Muscle of leg (tissue), 11 donors: ENCODE measurements around the gene SLC6A20. TPM values are rescaled to one million over a fixed set of nuclear protein-coding genes. Genes with fewer than 3 reads are reported as not detected.
"Not testable (repeated sequence)": the region's sequence is repeated elsewhere in the genome, so short reads cannot be mapped to it uniquely, and the experiment has no call there.

Source experiments
- DNase-seq: peaks from one replicate; pipeline ENCODE4 v3.0.0; 2013
- H3K27ac ChIP-seq: one replicate; pipeline ENCODE4 v1.5.1; 2013; ENCODE audit warnings: mild to moderate bottlenecking, low read length, control low read depth
- H3K27me3 ChIP-seq: one replicate; pipeline ENCODE4 v1.6.1; 2013; ENCODE audit warnings: low read length; ENCODE audit not compliant: control insufficient read depth, insufficient read depth
- H3K36me3 ChIP-seq: one replicate; pipeline ENCODE4 v1.6.1; 2013; ENCODE audit warnings: low read length; ENCODE audit not compliant: control insufficient read depth, insufficient read depth
- H3K4me1 ChIP-seq: one replicate; pipeline ENCODE4 v1.6.1; 2013; ENCODE audit warnings: low read length; ENCODE audit not compliant: control insufficient read depth, insufficient read depth
- H3K4me3 ChIP-seq: one replicate; pipeline ENCODE4 v1.5.1; 2013; ENCODE audit warnings: low read length, control low read depth
- H3K9me3 ChIP-seq: replicated peaks from 2 replicates; pipeline ENCODE4 v1.6.1; 2013; ENCODE audit warnings: low read depth, low read length; ENCODE audit not compliant: control insufficient read depth
- WGBS: methylation state at CpG from one replicate; pipeline ENCODE4 v1.1.5; 2013; ENCODE audit warnings: missing lambda C conversion rate; ENCODE audit not compliant: insufficient coverage; 5-methylcytosine and 5-hydroxymethylcytosine counted together
- polyA plus RNA-seq, 8 donors: library from polyadenylated mRNA; unstranded; fragments of 120-200 nt; gene quantifications; one replicate each; pipeline versions ENCODE4 v1.2.1 to v1.2.3, GENCODE V29; 2013; ENCODE audit warnings: inconsistent platforms in 1 of 8, low replicate concordance in 1 of 8; ENCODE audit not compliant: insufficient read length in 8 of 8, insufficient read depth in 1 of 8
- total RNA-seq: library from RNA; stranded (reverse); fragments of 120-200 nt; gene quantifications from one replicate; pipeline ENCODE4 v1.2.4, GENCODE V29; 2013

Gene SLC6A20
- total and polyA plus RNA-seq, 9 donors, result 0.09 to 8.4 (median 0.28) TPM

DNA sequence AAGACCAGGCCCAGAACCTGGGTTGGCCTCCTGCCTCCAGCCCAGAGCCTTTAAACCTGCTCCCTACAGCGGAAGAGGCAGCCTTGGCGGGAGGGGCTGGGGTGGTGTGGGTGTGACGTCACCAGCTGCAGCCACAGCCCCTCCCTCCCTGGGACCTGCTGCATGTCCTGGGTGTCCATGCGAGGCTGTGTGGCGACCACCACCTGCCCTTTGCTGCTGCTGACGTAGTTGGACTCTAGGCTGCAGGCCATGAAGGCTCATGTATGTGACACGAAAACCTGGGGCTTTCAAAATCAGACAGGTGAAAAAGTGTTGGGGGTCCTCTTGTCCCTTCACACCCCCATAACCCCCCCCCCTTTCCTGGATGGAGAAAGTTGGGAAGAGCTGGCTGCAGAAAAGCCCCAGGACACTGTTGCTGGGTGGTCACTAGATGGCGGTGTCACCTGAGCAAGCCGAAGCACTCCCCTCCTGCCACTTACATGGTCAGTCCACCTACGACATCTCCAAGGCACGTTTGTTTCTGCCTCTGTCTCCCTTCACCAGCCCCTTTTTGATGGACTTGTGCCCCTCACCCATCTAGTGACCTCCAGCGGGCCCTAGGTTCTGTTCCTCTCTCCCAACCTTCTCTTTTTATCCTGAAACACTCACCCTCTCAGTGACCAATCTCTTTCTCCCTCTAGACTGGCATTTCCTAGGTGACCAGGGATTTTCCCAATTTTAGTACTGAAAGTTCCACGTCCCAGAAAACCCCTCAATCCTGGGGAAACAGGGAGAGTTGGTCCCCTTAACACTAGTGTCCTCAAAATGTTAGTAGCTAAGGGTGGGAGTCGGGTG lies 35.2 kb downstream of the SLC6A20 start:
- no peaks in the 10 kb centered on the region for H3K9me3 ChIP-seq
- H3K36me3 ChIP-seq, result no peaks in the 10 kb centered on the region
- H3K4me1 ChIP-seq, result no peaks in the 10 kb centered on the region
- peak; percentile 58 for DNase-seq
- no peak overlapping the region for H3K27ac ChIP-seq
- H3K27me3 ChIP-seq, result peaks cover 6% of the 10 kb centered on the region
- 22% methylated on average over 6 of the region's 14 CpGs for WGBS
- no peak overlapping the region for H3K4me3 ChIP-seq

DNA sequence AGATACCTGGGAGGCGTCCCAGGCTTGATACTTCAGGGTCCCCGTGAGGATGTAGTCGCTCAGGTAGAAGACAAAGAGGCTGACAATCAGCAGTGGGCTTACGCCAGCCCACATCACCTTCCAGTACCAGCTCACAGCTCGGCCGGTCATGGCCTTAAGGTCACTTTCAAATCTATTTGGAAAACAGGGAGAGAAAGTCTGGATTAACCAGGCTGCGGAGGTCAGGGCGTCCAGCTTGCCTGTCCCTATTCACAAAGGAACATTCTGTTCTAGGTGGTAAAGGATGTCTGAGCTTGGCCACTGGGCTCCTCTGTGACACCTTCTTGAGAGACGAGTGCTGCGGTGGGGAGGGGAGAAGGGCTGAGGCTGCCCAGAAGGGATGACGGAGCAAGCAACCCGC lies 36.5 kb downstream of the SLC6A20 start:
- no peak overlapping the region for H3K27ac ChIP-seq
- H3K36me3 ChIP-seq, result no peaks in the 10 kb centered on the region
- H3K4me1 ChIP-seq, result no peaks in the 10 kb centered on the region
- 83% methylated on average over 5 of the region's 12 CpGs for WGBS
- no peak for DNase-seq
- H3K4me3 ChIP-seq, result no peak overlapping the region
- H3K9me3 ChIP-seq, result no peaks in the 10 kb centered on the region
- H3K27me3 ChIP-seq, result peaks cover 6% of the 10 kb centered on the region

DNA sequence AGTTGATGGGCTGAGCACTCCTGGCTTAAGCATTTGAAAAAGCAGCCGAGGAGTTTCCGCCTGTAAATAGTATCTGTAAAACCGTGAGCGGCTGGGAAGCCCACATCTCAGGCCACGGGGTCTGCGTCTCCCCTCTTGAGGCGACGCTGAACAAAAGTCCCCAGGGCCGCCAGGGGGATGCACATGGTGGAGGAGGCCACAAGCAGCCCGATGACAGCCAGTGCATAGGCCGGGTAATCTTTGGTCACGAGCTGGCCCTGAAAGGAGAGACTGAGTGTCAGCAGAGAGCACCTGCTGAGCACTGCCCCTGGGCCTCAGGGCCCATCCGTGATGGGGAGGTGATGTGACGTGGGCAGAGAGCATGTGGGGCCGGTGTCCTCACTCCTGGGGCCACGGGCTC lies 37.5 kb downstream of the SLC6A20 start:
- no peak for DNase-seq
- H3K4me3 ChIP-seq, result no peak overlapping the region
- no peaks in the 10 kb centered on the region for H3K36me3 ChIP-seq
- no peaks in the 10 kb centered on the region for H3K9me3 ChIP-seq
- H3K27me3 ChIP-seq, result peaks cover 6% of the 10 kb centered on the region
- WGBS, result 83% methylated on average over 15 of the region's 16 CpGs
- no peak overlapping the region for H3K27ac ChIP-seq
- H3K4me1 ChIP-seq, result no peaks in the 10 kb centered on the region

DNA sequence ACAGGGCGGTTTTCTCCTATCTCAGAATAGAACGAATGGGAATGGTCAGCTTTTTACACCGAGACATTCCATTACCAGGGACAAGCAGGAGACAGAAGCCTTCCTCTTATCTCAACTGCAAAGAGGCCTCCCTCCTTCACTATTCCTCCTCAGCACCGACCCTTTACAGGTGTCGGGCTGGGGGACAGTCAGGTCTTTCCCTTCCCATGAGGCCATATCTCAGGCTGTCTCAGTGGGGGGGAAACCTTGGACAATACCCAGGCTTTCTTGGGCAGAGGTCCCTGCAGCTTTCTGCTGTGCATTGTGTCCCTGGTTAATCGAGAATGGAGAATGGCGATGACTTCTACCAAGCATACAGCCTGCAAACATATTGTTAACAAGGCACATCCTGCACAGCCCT lies 39.2 kb downstream of the SLC6A20 start:
- not testable (repeated sequence) for H3K36me3 ChIP-seq, H3K27ac ChIP-seq, H3K9me3 ChIP-seq, DNase-seq, H3K4me3 ChIP-seq, H3K27me3 ChIP-seq, H3K4me1 ChIP-seq
- WGBS, result 79% methylated on average over 2 of the region's 7 CpGs

DNA sequence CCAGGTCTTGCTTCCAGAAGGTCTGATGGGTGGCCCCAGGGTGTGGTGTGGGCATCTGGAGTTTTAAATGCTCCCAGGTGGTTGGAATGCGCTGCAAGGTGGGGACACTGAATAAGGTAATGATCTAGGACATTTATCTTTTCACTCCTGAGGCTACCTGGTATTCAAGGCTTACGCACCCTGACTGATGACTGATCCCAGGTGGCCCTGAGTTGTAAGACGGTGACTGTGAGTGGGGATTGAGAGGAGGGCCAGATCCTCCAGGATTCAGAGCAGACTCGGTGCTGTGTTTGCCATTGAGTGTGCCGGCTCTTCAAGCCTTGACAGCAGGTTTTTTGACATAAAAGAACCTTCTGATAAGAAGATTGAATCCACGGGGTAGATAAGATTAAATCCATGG lies 40.3 kb downstream of the SLC6A20 start:
- Histone ChIP-seq H3K27me3 (peaks cover 6% of the 10 kb centered on the region), H3K27ac (no peak overlapping the region), H3K4me1 (no peaks in the 10 kb centered on the region), H3K4me3 (no peak overlapping the region), H3K36me3 (no peaks in the 10 kb centered on the region), H3K9me3 (no peaks in the 10 kb centered on the region)
- DNase-seq, result no peak
- 89% methylated on average over 6 of the region's 6 CpGs for WGBS

DNA sequence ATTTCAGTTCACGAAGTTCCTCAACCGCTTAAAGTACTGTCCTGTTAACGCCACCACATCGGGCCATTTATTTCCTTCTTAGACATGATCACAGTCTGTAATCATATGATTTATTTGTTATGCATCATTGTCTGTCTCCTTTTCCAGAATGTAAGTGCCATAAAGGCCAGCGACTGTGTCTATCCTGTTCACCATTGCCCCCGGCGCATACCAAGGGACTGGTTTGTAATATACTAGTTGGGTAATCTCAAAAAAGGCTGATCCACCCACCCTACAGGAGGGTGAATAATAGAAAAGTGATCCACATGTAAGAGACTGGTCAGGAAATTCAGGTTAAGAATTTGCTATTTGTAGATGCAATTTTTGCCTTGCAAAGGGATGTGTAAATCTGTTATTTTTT lies 41.9 kb downstream of the SLC6A20 start:
- Histone ChIP-seq H3K36me3 (no peaks in the 10 kb centered on the region), H3K4me3 (no peak overlapping the region), H3K27ac (no peak overlapping the region), H3K4me1 (no peaks in the 10 kb centered on the region), H3K9me3 (no peaks in the 10 kb centered on the region), H3K27me3 (peaks cover 4% of the 10 kb centered on the region)
- DNase-seq, result no peak
- WGBS, result no CpG with 5 or more reads among the region's 7 CpGs

DNA sequence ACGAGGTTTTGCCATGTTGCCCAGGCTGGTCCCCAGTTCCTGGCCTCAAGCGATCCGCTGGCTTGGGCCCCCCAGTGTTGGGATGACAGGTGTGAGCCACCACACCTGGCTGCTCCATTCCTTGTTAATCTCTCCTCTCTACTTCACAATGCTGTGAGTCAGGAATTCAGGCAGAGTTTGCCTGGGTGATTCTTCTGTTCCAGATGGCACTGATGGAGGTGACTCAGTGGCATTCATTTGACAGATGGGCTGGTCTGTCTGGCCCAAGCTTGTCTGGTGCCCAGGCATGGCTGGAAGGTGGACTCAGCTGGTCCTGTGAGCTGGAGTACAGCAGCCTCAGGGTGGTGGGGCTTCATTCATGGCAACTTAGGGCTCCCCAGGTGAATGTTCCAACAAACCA lies 43.2 kb downstream of the SLC6A20 start:
- WGBS, result 93% methylated on average over 3 of the region's 3 CpGs
- DNase-seq, result no peak
- H3K27me3 ChIP-seq, result no peaks in the 10 kb centered on the region
- peaks cover under 1% of the 10 kb centered on the region for H3K36me3 ChIP-seq
- H3K9me3 ChIP-seq, result no peaks in the 10 kb centered on the region
- H3K27ac ChIP-seq, result no peak overlapping the region
- no peaks in the 10 kb centered on the region for H3K4me1 ChIP-seq
- no peak overlapping the region for H3K4me3 ChIP-seq

DNA sequence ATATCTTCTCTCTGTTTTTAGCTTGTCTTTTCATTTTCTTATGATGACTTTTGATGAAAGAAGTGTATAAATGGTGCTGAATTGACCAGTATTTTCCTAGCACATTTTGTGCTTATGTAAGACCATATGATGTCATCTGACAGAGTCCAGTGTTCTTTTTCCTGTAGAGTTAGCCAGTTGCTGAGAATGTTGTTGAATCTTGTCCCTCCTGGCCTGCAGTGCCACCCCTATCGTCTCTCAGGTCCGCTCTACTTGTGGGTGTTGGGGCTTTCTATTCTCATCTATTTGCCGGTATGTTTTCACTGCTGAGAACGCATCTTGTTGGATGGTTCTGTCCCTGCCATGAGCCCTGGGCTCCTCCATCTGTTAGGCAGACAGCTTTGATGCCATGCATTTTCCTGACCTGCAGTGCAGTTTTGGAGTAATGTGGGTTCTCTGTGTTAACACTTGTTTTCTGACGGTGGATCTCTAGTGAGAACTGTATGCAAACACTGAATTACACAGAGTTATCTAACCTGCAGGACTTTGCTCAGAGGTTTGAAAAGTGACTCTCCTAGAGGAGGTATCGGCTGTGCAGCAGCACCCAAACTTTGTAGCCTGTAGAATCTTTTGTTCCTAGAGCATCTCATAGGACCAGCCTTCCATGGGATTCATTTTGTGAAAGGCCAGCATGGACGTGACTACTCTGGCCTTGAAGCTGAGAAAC lies 44.6 kb downstream of the SLC6A20 start:
- Histone ChIP-seq H3K9me3 (no peaks in the 10 kb centered on the region), H3K4me3 (no peak overlapping the region), H3K36me3 (peaks cover 9% of the 10 kb centered on the region), H3K27me3 (no peaks in the 10 kb centered on the region), H3K27ac (no peak overlapping the region), H3K4me1 (no peaks in the 10 kb centered on the region)
- DNase-seq, result no peak
- 97% methylated on average over 6 of the region's 7 CpGs for WGBS

DNA sequence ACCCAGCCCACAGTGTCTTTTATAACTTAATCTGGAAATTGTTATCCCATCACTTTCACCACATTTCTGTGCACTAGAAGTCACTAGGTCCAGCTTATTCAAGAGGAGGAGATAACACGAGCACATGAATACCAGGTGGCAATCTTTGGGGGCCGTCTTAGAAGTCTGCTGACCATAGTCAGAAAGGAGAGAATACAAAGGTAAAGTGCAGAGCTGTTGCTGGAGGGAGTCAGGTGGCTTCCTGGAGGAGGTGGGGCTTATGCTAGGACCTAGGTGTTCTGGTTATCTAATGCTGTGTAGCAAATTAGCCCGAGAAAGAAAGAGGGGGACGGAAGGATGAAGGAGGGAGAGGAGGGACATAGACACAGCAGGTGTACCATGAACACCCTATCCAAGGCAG lies 46.5 kb downstream of the SLC6A20 start:
- WGBS, result 79% methylated on average over 4 of the region's 4 CpGs
- DNase-seq, result no peak

DNA sequence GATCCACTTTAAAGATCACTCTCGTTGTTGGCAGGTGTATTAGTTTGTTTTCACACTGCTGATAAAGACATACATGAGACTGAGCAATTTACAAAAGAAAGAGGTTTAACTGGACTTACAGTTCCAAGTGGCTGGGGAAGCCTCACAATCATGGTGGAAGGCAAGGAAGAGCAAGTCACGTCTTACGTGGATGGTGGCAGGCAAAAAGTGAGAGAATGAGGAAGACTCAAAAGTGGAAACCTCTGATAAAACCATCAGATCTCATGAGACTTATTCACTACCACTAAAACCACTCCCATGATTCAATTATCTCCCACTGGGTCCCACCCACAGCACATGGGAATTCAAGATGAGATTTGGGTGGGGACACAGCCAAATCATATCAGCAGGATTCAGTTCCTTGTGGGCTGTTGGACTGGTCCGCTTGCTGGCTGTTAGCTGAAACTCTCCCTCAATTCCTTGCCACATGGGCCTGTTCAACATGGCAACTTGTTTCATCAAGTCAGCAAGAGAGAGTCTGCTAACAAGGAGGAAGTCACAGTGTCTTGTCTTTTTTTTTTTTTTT lies 47.2 kb downstream of the SLC6A20 start:
- no CpG with 5 or more reads among the region's 4 CpGs for WGBS
- DNase-seq, result not testable (repeated sequence)

More for the DNA sequence above, 46.5 kb downstream of the SLC6A20 start:
- Histone ChIP-seq H3K4me3 (no peak overlapping the region), H3K9me3 (no peaks in the 10 kb centered on the region), H3K4me1 (no peaks in the 10 kb centered on the region), H3K27me3 (no peaks in the 10 kb centered on the region), H3K36me3 (peaks cover 21% of the 10 kb centered on the region), H3K27ac (no peak overlapping the region)

More for the DNA sequence above, 47.2 kb downstream of the SLC6A20 start:
- not testable (repeated sequence) for H3K4me1 ChIP-seq, H3K9me3 ChIP-seq, H3K27ac ChIP-seq, H3K4me3 ChIP-seq, H3K27me3 ChIP-seq
- peaks cover 25% of the 10 kb centered on the region for H3K36me3 ChIP-seq
